ENCODE results near the gene GRIN1.

DNA sequence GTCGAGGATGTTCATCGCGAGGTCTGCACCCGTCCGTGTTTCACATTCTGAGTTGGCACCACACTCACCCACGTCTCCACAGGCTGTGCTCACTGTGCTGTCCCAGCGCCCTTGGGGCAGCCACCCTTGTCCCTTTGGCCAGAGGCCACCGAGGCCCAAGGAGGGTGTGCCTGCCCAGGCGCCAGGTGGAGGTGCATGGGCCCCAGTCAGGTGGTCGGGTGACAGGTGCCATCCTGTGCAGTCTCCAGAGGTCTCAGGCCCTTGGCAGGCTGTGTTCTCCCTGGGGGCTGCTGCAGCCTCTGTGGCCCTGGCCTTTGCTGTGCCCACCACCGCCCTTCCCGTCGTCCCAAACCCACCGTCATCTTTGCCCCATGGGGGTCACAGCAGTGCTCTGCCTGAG lies 39.7 kb upstream of the GRIN1 start:
- TF ChIP-seq, protein P1, sequence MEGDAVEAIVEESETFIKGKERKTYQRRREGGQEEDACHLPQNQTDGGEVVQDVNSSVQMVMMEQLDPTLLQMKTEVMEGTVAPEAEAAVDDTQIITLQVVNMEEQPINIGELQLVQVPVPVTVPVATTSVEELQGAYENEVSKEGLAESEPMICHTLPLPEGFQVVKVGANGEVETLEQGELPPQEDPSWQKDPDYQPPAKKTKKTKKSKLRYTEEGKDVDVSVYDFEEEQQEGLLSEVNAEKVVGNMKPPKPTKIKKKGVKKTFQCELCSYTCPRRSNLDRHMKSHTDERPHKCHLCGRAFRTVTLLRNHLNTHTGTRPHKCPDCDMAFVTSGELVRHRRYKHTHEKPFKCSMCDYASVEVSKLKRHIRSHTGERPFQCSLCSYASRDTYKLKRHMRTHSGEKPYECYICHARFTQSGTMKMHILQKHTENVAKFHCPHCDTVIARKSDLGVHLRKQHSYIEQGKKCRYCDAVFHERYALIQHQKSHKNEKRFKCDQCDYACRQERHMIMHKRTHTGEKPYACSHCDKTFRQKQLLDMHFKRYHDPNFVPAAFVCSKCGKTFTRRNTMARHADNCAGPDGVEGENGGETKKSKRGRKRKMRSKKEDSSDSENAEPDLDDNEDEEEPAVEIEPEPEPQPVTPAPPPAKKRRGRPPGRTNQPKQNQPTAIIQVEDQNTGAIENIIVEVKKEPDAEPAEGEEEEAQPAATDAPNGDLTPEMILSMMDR (IDR thresholded peaks at IDR 0.05): no peak
- no peak for TF ChIP-seq EZH2 (IDR thresholded peaks at IDR 0.05; ENCODE audit: borderline replicate concordance, insufficient read depth, low read depth, low read length, poor library complexity, severe bottlenecking)
